Mucosa of rectum (tissue), 2 donors: ENCODE measurements around the gene ARCN1.

Source experiments
- H3K27ac ChIP-seq, 2 donors: one replicate each; pipeline ENCODE4 v1.7.0; 2013; ENCODE audit warnings: inconsistent platforms in 2 of 2, low read depth in 2 of 2, low read length in 2 of 2
- H3K27me3 ChIP-seq, 2 donors: one replicate each; pipeline ENCODE4 v1.7.0; 2013; ENCODE audit warnings: low read length in 2 of 2; ENCODE audit not compliant: control insufficient read depth in 2 of 2, insufficient read depth in 2 of 2
- H3K36me3 ChIP-seq, 2 donors: one replicate each; pipeline ENCODE4 v1.7.0; 2013; ENCODE audit warnings: low read length in 2 of 2; ENCODE audit not compliant: control insufficient read depth in 2 of 2, insufficient read depth in 2 of 2
- H3K4me1 ChIP-seq, 2 donors: one replicate each; pipeline ENCODE4 v1.7.0; 2013; ENCODE audit warnings: low read length in 2 of 2, mild to moderate bottlenecking in 1 of 2; ENCODE audit not compliant: control insufficient read depth in 2 of 2, insufficient read depth in 2 of 2
- H3K4me3 ChIP-seq, 2 donors: one replicate each; pipeline ENCODE4 v1.7.0; 2013; ENCODE audit warnings: low read length in 2 of 2
- H3K9ac ChIP-seq, 2 donors: one replicate each; pipeline ENCODE4 v1.7.0; 2013; ENCODE audit warnings: low read length in 2 of 2, low read depth in 1 of 2, mild to moderate bottlenecking in 1 of 2
- H3K9me3 ChIP-seq, 2 donors: one replicate each; pipeline ENCODE4 v1.7.0; 2013; ENCODE audit warnings: low read length in 2 of 2; ENCODE audit not compliant: control insufficient read depth in 2 of 2
- donor health status: healthy.
- donor health status: Normal muscosa, but diverticular disease.

ARCN1 gene

GRCh38 chr11:118644496-118644895, 72.3 kb downstream of the ARCN1 start:
- H3K27ac ChIP-seq: no peak overlapping the region
- no peaks in the 10 kb centered on the region for H3K9me3 ChIP-seq
- H3K4me3 ChIP-seq: no peak overlapping the region
- H3K9ac ChIP-seq: no peak overlapping the region
- no peaks in the 10 kb centered on the region for H3K27me3 ChIP-seq
- H3K36me3 ChIP-seq: peaks cover 50 to 70% of the 10 kb centered on the region in 2 donors
- peaks cover 12 to 17% of the 10 kb centered on the region in 2 donors for H3K4me1 ChIP-seq

- no peaks in the 10 kb centered on the region for H3K9me3 ChIP-seq
- no peaks in the 10 kb centered on the region for H3K27me3 ChIP-seq
- H3K36me3 ChIP-seq: peaks cover 52 to 72% of the 10 kb centered on the region in 2 donors
- no peak overlapping the region for H3K9ac ChIP-seq
- H3K4me1 ChIP-seq: peaks cover 12 to 16% of the 10 kb centered on the region in 2 donors
- no peak overlapping the region for H3K27ac ChIP-seq
- H3K4me3 ChIP-seq: no peak overlapping the region
These were observed 73.0 kb downstream of the ARCN1 start for GRCh38 chr11:118645066-118645715.

GRCh38 chr11:118646393-118646792, 74.2 kb downstream of the ARCN1 start:
- no peak overlapping the region for H3K9ac ChIP-seq
- H3K36me3 ChIP-seq: peaks cover 59 to 76% of the 10 kb centered on the region in 2 donors
- no peak overlapping the region for H3K27ac ChIP-seq
- H3K9me3 ChIP-seq: no peaks in the 10 kb centered on the region
- H3K4me1 ChIP-seq: peaks cover 5 to 6% of the 10 kb centered on the region in 2 donors
- H3K4me3 ChIP-seq: no peak overlapping the region
- H3K27me3 ChIP-seq: no peaks in the 10 kb centered on the region

- no peak overlapping the region for H3K27ac ChIP-seq
These were observed 76.1 kb downstream of the ARCN1 start for GRCh38 chr11:118648291-118648690.

GRCh38 chr11:118649941-118650340, 77.7 kb downstream of the ARCN1 start:
- H3K36me3 ChIP-seq: peaks cover 55 to 70% of the 10 kb centered on the region in 2 donors
- H3K4me3 ChIP-seq: no peak overlapping the region
- H3K27me3 ChIP-seq: no peaks in the 10 kb centered on the region
- H3K9ac ChIP-seq: no peak overlapping the region
- H3K9me3 ChIP-seq: no peaks in the 10 kb centered on the region
- no peak overlapping the region for H3K27ac ChIP-seq
- no peaks in the 10 kb centered on the region for H3K4me1 ChIP-seq

More at GRCh38 chr11:118648291-118648690, 76.1 kb downstream of the ARCN1 start:
- no peak overlapping the region for H3K9ac ChIP-seq
- no peak overlapping the region for H3K4me3 ChIP-seq
- H3K36me3 ChIP-seq: peaks cover 60 to 76% of the 10 kb centered on the region in 2 donors
- no peaks in the 10 kb centered on the region for H3K27me3 ChIP-seq
- H3K9me3 ChIP-seq: no peaks in the 10 kb centered on the region
- no peaks in the 10 kb centered on the region for H3K4me1 ChIP-seq

- H3K27ac ChIP-seq: no peak overlapping the region
- H3K36me3 ChIP-seq: peaks cover 52 to 67% of the 10 kb centered on the region in 2 donors
These were observed 78.2 kb downstream of the ARCN1 start for GRCh38 chr11:118650366-118650765.

GRCh38 chr11:118651820-118652219, 79.6 kb downstream of the ARCN1 start:
- Histone ChIP-seq H3K27me3 (no peaks in the 10 kb centered on the region), H3K9ac (no peak overlapping the region), H3K4me1 (no peaks in the 10 kb centered on the region), H3K9me3 (no peaks in the 10 kb centered on the region), H3K4me3 (no peak overlapping the region), H3K27ac (no peak overlapping the region), H3K36me3 (peaks cover 60 to 72% of the 10 kb centered on the region in 2 donors)

More at GRCh38 chr11:118650366-118650765, 78.2 kb downstream of the ARCN1 start:
- no peaks in the 10 kb centered on the region for H3K9me3 ChIP-seq
- H3K9ac ChIP-seq: no peak overlapping the region
- H3K27me3 ChIP-seq: no peaks in the 10 kb centered on the region
- H3K4me1 ChIP-seq: no peaks in the 10 kb centered on the region
- no peak overlapping the region for H3K4me3 ChIP-seq
